ENCODE measurements around the gene ACKR4.

GRCh38 chr3:132625613-132626012 lies 28.5 kb downstream of the ACKR4 start:
- no peak for TF ChIP-seq CTCF (IDR thresholded peaks at IDR 0.05)
- TF ChIP-seq POLR2A (IDR thresholded peaks at IDR 0.05), result no peak

Measured in right lobe of liver (tissue), 4 donors.